Measurements from ENCODE around the gene NUP214.

The NUP214 gene

DNA sequence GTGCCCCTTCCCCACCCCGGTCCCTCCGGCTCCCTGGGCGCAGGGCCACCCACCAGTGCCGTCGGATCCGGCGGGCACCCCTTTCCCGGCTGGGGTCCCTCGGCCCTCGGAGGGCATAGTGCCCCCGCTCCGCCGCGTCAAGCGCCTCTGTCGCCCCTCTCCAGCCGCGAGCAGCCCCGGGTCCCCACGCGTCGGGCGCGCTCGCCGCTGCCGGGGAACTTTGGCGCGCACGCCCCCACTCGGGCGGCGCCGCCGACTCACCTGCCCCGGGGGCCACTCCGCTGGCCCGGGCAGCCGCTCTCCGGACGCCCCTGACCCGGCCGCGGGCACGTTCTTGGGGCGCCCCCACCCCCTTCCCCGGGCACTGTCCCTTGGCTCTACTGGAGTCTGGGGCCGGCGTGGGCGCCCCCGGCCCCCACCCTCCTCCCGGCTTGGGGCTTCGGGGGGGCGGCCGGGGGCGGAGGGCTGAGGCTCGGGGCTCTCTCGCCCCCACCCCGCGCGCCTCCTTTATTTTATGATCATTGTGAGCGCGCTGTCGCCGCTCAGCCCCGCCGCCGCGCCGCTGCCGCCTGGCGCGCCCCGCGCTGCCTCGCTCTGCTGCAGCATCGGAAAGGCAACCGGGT is 152.0 kb downstream of the NUP214 start:
- DNase-seq (ENCODE audit: low spot score), result no peak

- DNase-seq (ENCODE audit: low spot score), result peak; percentile 52
These were observed 152.7 kb downstream of the NUP214 start for GRCh38 chr9:131277910-131278701.

DNA sequence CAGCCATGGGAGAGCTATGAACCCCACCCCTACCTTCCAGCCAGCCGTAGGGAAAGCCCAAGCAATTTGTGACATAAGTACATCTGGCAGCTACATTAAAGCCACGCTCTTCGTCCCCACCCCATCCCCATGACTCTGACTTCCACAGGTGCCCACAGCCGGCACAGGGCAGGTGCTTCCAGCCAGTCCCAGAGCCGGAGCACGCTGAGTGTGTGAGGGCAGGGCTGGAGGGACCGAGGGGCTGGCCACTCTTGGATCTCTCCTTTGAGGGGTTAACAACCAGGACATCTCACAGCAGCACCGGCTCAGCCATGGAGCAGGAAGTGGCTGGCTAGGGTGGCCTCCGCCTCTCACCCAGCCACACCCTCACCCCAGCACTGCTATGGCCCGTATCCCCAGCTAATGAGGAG is 153.3 kb downstream of the NUP214 start:
- no peak for DNase-seq (ENCODE audit: low spot score)

DNA sequence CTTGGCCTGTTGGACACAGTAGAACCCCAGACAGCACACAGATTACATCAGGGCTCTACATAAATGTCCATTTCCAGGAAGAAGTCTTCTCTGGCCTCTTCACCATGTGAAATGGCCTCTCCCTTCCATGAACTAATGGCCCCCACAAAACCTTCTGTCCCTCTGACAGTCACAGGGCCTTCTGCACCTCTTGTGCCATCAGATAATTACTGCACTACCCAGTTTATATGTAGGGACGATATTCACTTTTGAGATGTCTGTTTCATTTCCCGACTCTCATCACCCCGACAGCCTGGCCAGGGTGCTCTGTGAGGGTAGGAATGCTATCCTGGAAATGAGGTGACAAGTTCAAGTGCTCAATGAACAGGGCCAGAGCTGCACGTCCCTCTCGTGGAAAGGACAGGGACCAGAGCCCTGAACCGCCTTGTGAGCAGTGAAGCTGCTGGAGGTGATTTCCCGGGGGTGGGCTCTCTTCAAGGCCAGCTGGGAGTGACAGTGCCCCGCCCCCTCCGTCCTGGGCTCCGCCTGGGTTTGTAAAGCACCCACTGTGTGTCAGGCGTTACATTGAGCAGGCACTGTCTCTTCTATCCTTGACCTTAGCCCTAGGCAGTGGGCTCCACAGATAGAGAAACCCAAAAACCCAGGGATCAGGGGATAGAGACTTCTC is 153.9 kb downstream of the NUP214 start:
- DNase-seq (ENCODE audit: low spot score), result no peak

DNA sequence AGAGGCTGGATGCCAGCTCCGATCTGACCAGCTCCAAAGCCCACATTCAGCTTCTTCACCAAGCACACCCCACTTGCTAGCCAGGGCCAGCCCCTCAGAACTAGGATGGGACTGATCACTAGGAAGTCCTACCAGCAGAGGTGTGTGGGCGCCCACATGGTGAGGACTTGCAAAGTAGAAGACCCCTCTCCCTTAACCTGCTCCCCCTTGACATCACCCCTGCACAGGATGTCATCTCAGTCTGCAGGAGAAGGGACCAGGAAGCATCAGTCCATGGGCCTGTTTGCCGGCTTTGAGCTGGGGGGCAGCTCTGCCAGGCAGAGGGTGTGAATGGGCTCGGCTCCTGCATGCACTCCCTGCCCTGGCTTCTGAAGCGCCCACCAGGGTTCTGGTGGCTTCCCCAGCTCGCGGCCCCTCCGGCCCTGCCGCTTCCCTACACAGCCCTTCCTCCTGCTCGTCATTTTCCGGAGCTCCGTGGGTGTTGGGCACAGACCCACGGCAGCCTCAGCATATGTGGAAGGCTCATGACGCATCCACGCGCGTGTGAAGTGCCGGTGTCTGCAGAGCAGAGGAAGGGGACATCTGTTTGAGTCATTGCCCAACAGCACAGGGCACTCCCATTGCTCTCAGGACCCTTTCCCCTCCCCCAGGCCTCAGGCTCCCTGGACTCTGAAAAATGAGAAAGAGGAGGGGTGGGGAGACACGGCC is 154.6 kb downstream of the NUP214 start:
- DNase-seq (ENCODE audit: low spot score), result no peak

DNA sequence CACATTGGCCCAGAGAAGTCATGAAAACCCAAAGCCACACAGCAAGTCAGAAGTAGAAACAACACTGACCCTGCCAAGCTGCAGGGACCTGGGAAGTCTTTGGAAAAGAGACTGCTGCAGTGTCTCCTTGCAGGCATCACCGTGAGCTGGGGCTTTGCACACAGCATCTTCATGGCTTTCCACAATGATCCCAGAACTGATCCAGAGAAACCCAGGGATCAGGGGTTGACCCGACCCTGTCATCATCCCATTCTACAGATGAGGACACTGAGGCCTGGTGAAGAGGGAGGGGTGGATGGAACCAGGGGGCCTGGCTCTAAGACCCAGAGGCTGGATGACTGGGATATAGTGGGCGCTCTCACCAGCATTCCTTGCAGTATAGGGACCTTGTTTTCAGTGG is 155.3 kb downstream of the NUP214 start:
- DNase-seq (ENCODE audit: low spot score), result no peak

DNA sequence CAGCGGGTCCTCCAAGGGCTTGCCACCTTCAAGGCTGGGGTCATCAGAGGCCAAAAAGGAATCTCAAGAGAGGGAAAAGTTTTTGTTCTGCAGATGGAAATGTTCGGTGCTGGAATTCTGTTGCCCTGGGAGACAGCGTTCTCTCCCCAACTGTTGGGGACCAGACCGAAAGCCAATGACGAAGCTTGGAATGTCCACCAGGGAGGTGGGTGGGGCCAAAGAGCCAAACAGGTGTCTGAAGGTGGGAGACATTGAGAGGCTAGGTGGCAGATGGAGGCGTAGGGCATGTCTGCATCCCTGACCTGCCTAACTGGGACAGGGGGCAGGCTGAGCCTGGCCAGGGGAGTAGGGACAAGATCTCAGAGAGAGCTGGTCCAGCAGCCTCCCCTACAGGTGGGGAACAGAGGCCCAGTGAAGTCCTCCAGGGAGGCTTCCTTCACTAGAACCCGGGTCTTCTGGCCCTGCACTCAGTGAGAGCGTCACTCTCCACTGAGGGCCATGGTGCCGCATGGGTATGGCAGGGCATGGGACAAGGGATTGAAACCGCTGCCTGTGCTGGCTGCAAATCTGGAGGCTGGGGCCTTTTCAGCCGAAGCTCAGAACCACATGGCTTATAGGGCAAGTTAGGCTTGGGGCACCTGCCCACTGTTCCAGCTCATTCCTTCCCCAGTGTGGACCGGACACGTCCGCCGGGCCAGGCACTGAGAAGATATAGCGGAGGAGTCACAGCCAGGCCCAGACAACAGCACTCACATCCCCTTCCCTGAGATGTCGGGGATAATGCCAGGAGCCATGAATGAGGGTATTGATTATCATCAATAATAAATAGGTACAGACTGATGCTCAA is 156.0 kb downstream of the NUP214 start:
- no peak for DNase-seq (ENCODE audit: low spot score)

DNA sequence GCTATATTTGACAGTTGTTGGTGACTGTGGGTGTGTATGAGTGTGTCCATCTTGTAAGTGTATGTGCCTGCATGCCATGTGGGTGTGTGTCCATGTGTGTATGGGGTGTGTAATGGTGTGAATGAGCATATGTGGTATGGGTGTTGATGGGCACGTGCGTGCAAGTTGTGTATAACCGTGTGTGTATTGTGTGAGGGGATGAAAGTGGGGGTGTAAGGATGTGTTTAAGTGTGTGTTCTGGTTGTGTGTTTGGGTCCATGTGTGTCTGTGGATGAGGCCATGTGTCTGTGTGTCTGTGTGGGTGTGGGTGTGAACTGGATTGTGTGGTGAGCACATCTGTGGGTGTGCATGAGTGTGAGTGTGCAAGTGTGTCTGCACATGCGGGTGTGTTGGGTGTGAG is 156.8 kb downstream of the NUP214 start:
- no peak for DNase-seq (ENCODE audit: low spot score)

DNA sequence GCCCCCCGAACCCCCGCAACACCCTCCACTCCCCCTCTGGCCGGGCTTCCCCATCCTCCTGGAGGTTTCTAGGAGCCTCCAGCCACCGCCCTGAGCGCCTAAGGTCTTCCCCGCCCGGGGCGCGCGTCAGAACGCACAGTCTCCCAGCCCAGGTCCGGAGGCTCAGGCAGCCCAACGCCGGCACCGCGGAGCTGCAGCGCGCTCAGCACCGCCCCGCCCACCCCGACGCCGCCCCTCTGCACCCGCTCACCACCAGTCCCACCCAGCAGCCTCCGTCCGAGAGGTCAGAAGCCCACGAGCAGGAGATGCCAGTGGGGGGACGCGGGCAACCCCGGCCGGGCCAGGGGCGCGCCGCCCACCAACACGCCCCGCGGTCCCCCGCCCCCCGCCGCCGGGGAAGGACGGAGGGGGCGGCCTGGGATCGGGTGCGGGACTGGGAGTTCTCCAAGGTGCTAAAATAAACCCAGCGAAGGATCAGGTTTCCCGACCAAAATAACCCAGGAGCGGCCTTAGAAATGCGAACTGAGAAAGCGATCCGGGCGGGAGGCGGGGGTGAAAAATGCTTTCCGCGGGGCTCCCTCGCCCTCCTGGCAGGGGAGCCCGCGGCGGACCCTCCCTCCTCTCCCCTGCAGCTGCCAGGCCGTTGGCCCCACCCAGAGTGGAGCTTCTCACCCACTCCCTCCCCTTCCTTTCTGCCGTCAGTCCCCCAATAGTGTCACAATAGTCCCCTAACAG is 157.5 kb downstream of the NUP214 start:
- no peak for DNase-seq (ENCODE audit: low spot score)

Data from hematopoietic multipotent progenitor cell treated with erythropoietin and hydrocortisone succinate and interleukin-3 and kit ligand, for 17 days (in vitro differentiated cells).